HCT116 (cell line): ENCODE results near the gene ZFAND5. TPM values are rescaled to one million over a fixed set of nuclear protein-coding genes. Genes with fewer than 3 reads are reported as not detected.

Source experiments
- ATAC-seq: fragments of 200-7000 bp; cut with Tn5 transposase; 2 replicates; pipeline ENCODE4 v1.9.1; 2020; ENCODE audit warnings: mild to moderate bottlenecking, moderate library complexity
- BruUV-seq: library from RNA; stranded (reverse); fragments of 400-500 nt; replicated peaks from 2 replicates; lab custom pipeline; 2021; lab: Mats Ljungman, UMichigan
- CTCF ChIA-PET: fragments of 300-600 bp; sonication (Branson Sonifier 250); formaldehyde crosslinking; loops from one replicate; lab custom pipeline; 2021; ENCODE audit warnings: antibody characterized with exemption; lab: Charles Lee
- POLR2A ChIA-PET: fragments of 300-600, 350-600 bp; sonication (Branson Sonifier 250); formaldehyde crosslinking; loops from one replicate; lab custom pipeline; 2021; ENCODE audit warnings: antibody characterized with exemption; lab: Charles Lee
- RAD21 ChIA-PET, 2 experiments: fragments of 300-600 bp; sonication (Branson Sonifier 250); formaldehyde crosslinking; loops; one replicate each; lab custom pipeline; 2023; ENCODE audit warnings: low total read pairs in 2 of 2; ENCODE audit not compliant: uncharacterized antibody in 2 of 2, unreplicated experiment in 2 of 2, low non-redundant PET in 1 of 2; lab: Charles Lee
- DNase-seq: peaks from one replicate; pipeline ENCODE4 v3.0.0-alpha.2; 2010; ENCODE audit warnings: low read depth, low spot score
- H2AFZ ChIP-seq: fragments of 200-600 bp; shearing (Covaris generic), sonication (generic); 2 replicates; pipeline ENCODE4 v1.6.1; 2017; ENCODE audit warnings: low read depth, mixed run types, mixed read lengths, antibody characterized with exemption, low read length; ENCODE audit not compliant: poor library complexity, severe bottlenecking
- H3K27ac ChIP-seq: 2 replicates; pipeline ENCODE4 v1.5.1; 2012; ENCODE audit warnings: low read depth, low read length
- H3K27me3 ChIP-seq: fragments of 200-600 bp; sonication (generic); 2 replicates; pipeline ENCODE4 v1.6.1; 2016; ENCODE audit warnings: mixed run types, low read length, mixed read lengths; ENCODE audit not compliant: insufficient read depth
- H3K36me3 ChIP-seq, 2 experiments: fragments of 200-500 bp in 1 of 2; fragments of 200-600 bp in 1 of 2; sonication (Bioruptor generic) in 1 of 2; sonication (generic) in 1 of 2; 2 replicates each; pipeline versions ENCODE4 v1.5.1 to v1.6.1; 2014 to 2016; ENCODE audit warnings: low read length in 2 of 2, inconsistent platforms in 1 of 2, mixed read lengths in 1 of 2, mixed run types in 1 of 2; ENCODE audit not compliant: insufficient read depth in 2 of 2, control insufficient read depth in 1 of 2
- H3K4me1 ChIP-seq, 2 experiments: fragments of 200-600 bp in 1 of 2; sonication (generic) in 1 of 2; 2 replicates each; pipeline versions ENCODE4 v1.5.1 to v1.6.1; 2012 to 2017; ENCODE audit warnings: low read length in 2 of 2, inconsistent platforms in 1 of 2, mild to moderate bottlenecking in 1 of 2, mixed read lengths in 1 of 2, mixed run types in 1 of 2, moderate library complexity in 1 of 2; ENCODE audit not compliant: insufficient read depth in 2 of 2, control insufficient read depth in 1 of 2
- H3K4me2 ChIP-seq: fragments of 200-600 bp; sonication (generic); 2 replicates; pipeline ENCODE4 v1.6.1; 2017; ENCODE audit warnings: mixed run types, low read length, mixed read lengths
- H3K4me3 ChIP-seq, 2 experiments: fragments of 200-600 bp in 1 of 2; sonication (generic) in 1 of 2; replicated peaks in 1 of 2; 2 replicates each; pipeline ENCODE4 v1.5.1; 2011 to 2016; ENCODE audit warnings: low read length in 2 of 2, control low read depth in 1 of 2, low read depth in 1 of 2, mild to moderate bottlenecking in 1 of 2, mixed read lengths in 1 of 2, mixed run types in 1 of 2
- H3K79me2 ChIP-seq: fragments of 200-600 bp; sonication (generic); 2 replicates; pipeline ENCODE4 v1.6.1; 2017; ENCODE audit warnings: mild to moderate bottlenecking, mixed run types, low read length, moderate library complexity, mixed read lengths; ENCODE audit not compliant: insufficient read depth
- H3K9ac ChIP-seq: fragments of 200-600 bp; sonication (generic); 2 replicates; pipeline ENCODE4 v1.6.1; 2016; ENCODE audit warnings: low read length, mixed read lengths
- H3K9me2 ChIP-seq: fragments of 200-600 bp; sonication (generic), shearing (Covaris generic); 2 replicates; pipeline ENCODE4 v1.6.1; 2017; ENCODE audit warnings: mixed run types, mild to moderate bottlenecking, moderate library complexity; ENCODE audit not compliant: insufficient read depth
- H3K9me3 ChIP-seq, 2 experiments: fragments of 200-500 bp in 1 of 2; fragments of 200-600 bp in 1 of 2; sonication (Bioruptor generic) in 1 of 2; sonication (generic) in 1 of 2; 2 replicates each; pipeline ENCODE4 v1.6.1; 2014 to 2017; ENCODE audit warnings: low read length in 2 of 2, mixed read lengths in 2 of 2, inconsistent platforms in 1 of 2, low read depth in 1 of 2, mild to moderate bottlenecking in 1 of 2, mixed run types in 1 of 2, moderate library complexity in 1 of 2; ENCODE audit not compliant: control insufficient read depth in 1 of 2, insufficient read depth in 1 of 2
- H4K20me1 ChIP-seq: fragments of 200-600 bp; sonication (generic), shearing (Covaris generic); 2 replicates; pipeline ENCODE4 v1.6.1; 2017; ENCODE audit warnings: mixed run types, mild to moderate bottlenecking, moderate library complexity; ENCODE audit not compliant: insufficient read depth
- CBX3 ChIP-seq: IDR thresholded peaks from 2 replicates; pipeline ENCODE4 v1.6.1; 2012; ENCODE audit warnings: low read depth
- CEBPB ChIP-seq: IDR thresholded peaks from 2 replicates; pipeline ENCODE4 v1.6.1; 2012; ENCODE audit warnings: low read depth
- ELF1 ChIP-seq: IDR thresholded peaks from 2 replicates; pipeline ENCODE4 v1.6.1; 2012; ENCODE audit warnings: low read depth, borderline replicate concordance
- EZH2phosphoT487 ChIP-seq: fragments of 200-600 bp; IDR thresholded peaks from 2 replicates; pipeline ENCODE4 v1.6.1; 2018; ENCODE audit warnings: antibody characterized with exemption, borderline replicate concordance
- FOSL1 ChIP-seq: IDR thresholded peaks from 2 replicates; pipeline ENCODE4 v1.6.1; 2012; ENCODE audit warnings: low read depth
- JUND ChIP-seq: IDR thresholded peaks from 2 replicates; pipeline ENCODE4 v1.6.1; 2012
- POLR2AphosphoS5 ChIP-seq: IDR thresholded peaks from 2 replicates; pipeline ENCODE4 v1.6.1; 2011; ENCODE audit warnings: mild to moderate bottlenecking, low read depth, low read length, moderate library complexity
- RAD21 ChIP-seq: IDR thresholded peaks from 2 replicates; pipeline ENCODE4 v1.6.1; 2012; ENCODE audit warnings: low read depth, mild to moderate bottlenecking
- SP1 ChIP-seq: IDR thresholded peaks from 2 replicates; pipeline ENCODE4 v1.6.1; 2012; ENCODE audit warnings: low read depth
- SRF ChIP-seq: IDR thresholded peaks from 2 replicates; pipeline ENCODE4 v1.6.1; 2012; ENCODE audit warnings: low read depth
- TCF7L2 ChIP-seq: IDR thresholded peaks from 2 replicates; pipeline ENCODE4 v1.7.0; 2011; ENCODE audit warnings: borderline replicate concordance, inconsistent platforms; ENCODE audit not compliant: insufficient read depth, insufficient read length; ENCODE audit errors: extremely low read depth
- YY1 ChIP-seq: IDR thresholded peaks from 2 replicates; pipeline ENCODE4 v1.6.1; 2011; ENCODE audit warnings: low read length, low read depth, moderate library complexity, mild to moderate bottlenecking; ENCODE audit not compliant: insufficient replicate concordance; ENCODE audit errors: extremely low read depth
- ZFX ChIP-seq: fragments of 450-650 bp; IDR thresholded peaks from 2 replicates; pipeline ENCODE4 v1.6.1; 2017
- ZNF274 ChIP-seq: fragments of 200-500 bp; sonication (Bioruptor generic); IDR thresholded peaks from 2 replicates; pipeline ENCODE4 v1.6.1; 2014; ENCODE audit warnings: mild to moderate bottlenecking, low read depth, low read length, inconsistent platforms
- intact Hi-C: fragments of 100-400 bp; cut with micrococcal nuclease; formaldehyde crosslinking; loops from 2 replicates; pipeline ENCODE4 v1.10.0; 2022
- total RNA-seq: library from RNA; stranded (reverse); gene quantifications from one replicate; pipeline ENCODE4 v1.2.1, GENCODE V29; 2021; ENCODE audit not compliant: unreplicated experiment
- TF ChIP-seq, protein P1 (sequence below): IDR thresholded peaks from 2 replicates; pipeline ENCODE4 v1.6.1; 2011; ENCODE audit warnings: mild to moderate bottlenecking, low read length, moderate library complexity; ENCODE audit not compliant: insufficient replicate concordance; ENCODE audit errors: extremely low read depth
- TF ChIP-seq, protein P2 (sequence below): IDR thresholded peaks from 2 replicates; pipeline ENCODE4 v1.6.1; 2012
- TF ChIP-seq, protein P3 (sequence below): IDR thresholded peaks from 2 replicates; pipeline ENCODE4 v1.6.1; 2012; ENCODE audit warnings: low read depth
- TF ChIP-seq, protein P4 (sequence below), 3 experiments: fragments of 200-600 bp in 1 of 3; sonication (generic) in 1 of 3; IDR thresholded peaks in 2 of 3; conservative IDR thresholded peaks in 1 of 3; 2 replicates each; pipeline ENCODE4 v1.5.1; 2012 to 2017; ENCODE audit warnings: low read depth in 2 of 3, low read length in 2 of 3, antibody characterized with exemption in 1 of 3, borderline replicate concordance in 1 of 3, control low read depth in 1 of 3, mild to moderate bottlenecking in 1 of 3, mixed read lengths in 1 of 3, mixed run types in 1 of 3, moderate library complexity in 1 of 3; ENCODE audit not compliant: insufficient read depth in 1 of 3

The ZFAND5 gene
- total RNA-seq, 1 experiment from 2014 or later, result 128 TPM

DNA sequence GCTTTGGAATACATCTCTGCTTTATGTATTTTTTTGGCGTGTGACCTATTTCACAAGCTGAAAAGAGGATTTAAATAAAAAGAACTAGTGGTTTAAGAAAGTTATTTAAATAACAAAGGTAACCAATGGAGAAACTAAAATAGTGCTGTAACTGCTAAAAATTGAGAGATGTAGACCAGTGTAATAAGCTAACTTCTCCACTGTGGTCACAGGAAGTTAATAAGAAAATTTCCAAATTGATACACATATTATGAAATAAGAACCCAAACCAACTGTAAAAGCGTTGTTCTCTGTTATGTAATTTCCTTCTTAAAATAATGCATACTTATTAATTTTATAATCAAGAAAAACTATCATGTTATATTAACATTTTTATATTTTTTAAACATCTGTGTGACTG is 29.1 kb upstream of the ZFAND5 start:
- Histone ChIP-seq H3K27me3 (no peaks in the 10 kb centered on the region), H3K4me2 (no peak overlapping the region), H3K27ac (no peak overlapping the region), H4K20me1 (no peaks in the 10 kb centered on the region), H3K4me1 (peaks cover 7 to 9% of the 10 kb centered on the region in 2 experiments; a peak in 2 of 4 replicates), H3K9me3 (no peaks in the 10 kb centered on the region), H3K79me2 (no peaks in the 10 kb centered on the region), H3K9ac (no peak overlapping the region), H2AFZ (no peak overlapping the region), H3K36me3 (no peaks in the 10 kb centered on the region), H3K9me2 (no peaks in the 10 kb centered on the region), H3K4me3 (no peak overlapping the region)
- no peak for ATAC-seq
- POLR2A ChIA-PET, result no interaction called here
- no peak for TF ChIP-seq CBX3
- TF ChIP-seq JUND, result no peak
- TF ChIP-seq, protein P1, sequence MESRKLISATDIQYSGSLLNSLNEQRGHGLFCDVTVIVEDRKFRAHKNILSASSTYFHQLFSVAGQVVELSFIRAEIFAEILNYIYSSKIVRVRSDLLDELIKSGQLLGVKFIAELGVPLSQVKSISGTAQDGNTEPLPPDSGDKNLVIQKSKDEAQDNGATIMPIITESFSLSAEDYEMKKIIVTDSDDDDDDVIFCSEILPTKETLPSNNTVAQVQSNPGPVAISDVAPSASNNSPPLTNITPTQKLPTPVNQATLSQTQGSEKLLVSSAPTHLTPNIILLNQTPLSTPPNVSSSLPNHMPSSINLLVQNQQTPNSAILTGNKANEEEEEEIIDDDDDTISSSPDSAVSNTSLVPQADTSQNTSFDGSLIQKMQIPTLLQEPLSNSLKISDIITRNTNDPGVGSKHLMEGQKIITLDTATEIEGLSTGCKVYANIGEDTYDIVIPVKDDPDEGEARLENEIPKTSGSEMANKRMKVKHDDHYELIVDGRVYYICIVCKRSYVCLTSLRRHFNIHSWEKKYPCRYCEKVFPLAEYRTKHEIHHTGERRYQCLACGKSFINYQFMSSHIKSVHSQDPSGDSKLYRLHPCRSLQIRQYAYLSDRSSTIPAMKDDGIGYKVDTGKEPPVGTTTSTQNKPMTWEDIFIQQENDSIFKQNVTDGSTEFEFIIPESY, result no peak
- TF ChIP-seq SRF, result no peak
- TF ChIP-seq POLR2AphosphoS5, result no peak
- no peak for TF ChIP-seq ZFX
- no peak for TF ChIP-seq RAD21
- TF ChIP-seq, protein P2, sequence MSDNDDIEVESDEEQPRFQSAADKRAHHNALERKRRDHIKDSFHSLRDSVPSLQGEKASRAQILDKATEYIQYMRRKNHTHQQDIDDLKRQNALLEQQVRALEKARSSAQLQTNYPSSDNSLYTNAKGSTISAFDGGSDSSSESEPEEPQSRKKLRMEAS, result no peak
- no peak for TF ChIP-seq EZH2phosphoT487
- no peak for TF ChIP-seq ELF1
- no peak for TF ChIP-seq SP1
- TF ChIP-seq CEBPB, result no peak
- TF ChIP-seq ZNF274, result no peak
- no peak for TF ChIP-seq TCF7L2
- TF ChIP-seq, protein P3, sequence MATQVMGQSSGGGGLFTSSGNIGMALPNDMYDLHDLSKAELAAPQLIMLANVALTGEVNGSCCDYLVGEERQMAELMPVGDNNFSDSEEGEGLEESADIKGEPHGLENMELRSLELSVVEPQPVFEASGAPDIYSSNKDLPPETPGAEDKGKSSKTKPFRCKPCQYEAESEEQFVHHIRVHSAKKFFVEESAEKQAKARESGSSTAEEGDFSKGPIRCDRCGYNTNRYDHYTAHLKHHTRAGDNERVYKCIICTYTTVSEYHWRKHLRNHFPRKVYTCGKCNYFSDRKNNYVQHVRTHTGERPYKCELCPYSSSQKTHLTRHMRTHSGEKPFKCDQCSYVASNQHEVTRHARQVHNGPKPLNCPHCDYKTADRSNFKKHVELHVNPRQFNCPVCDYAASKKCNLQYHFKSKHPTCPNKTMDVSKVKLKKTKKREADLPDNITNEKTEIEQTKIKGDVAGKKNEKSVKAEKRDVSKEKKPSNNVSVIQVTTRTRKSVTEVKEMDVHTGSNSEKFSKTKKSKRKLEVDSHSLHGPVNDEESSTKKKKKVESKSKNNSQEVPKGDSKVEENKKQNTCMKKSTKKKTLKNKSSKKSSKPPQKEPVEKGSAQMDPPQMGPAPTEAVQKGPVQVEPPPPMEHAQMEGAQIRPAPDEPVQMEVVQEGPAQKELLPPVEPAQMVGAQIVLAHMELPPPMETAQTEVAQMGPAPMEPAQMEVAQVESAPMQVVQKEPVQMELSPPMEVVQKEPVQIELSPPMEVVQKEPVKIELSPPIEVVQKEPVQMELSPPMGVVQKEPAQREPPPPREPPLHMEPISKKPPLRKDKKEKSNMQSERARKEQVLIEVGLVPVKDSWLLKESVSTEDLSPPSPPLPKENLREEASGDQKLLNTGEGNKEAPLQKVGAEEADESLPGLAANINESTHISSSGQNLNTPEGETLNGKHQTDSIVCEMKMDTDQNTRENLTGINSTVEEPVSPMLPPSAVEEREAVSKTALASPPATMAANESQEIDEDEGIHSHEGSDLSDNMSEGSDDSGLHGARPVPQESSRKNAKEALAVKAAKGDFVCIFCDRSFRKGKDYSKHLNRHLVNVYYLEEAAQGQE, result no peak
- no peak for TF ChIP-seq FOSL1
- no peak for TF ChIP-seq YY1
- TF ChIP-seq, protein P4, sequence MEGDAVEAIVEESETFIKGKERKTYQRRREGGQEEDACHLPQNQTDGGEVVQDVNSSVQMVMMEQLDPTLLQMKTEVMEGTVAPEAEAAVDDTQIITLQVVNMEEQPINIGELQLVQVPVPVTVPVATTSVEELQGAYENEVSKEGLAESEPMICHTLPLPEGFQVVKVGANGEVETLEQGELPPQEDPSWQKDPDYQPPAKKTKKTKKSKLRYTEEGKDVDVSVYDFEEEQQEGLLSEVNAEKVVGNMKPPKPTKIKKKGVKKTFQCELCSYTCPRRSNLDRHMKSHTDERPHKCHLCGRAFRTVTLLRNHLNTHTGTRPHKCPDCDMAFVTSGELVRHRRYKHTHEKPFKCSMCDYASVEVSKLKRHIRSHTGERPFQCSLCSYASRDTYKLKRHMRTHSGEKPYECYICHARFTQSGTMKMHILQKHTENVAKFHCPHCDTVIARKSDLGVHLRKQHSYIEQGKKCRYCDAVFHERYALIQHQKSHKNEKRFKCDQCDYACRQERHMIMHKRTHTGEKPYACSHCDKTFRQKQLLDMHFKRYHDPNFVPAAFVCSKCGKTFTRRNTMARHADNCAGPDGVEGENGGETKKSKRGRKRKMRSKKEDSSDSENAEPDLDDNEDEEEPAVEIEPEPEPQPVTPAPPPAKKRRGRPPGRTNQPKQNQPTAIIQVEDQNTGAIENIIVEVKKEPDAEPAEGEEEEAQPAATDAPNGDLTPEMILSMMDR (IDR thresholded peaks at IDR 0.05 in 2 of 3, conservative IDR thresholded peaks at IDR 0.05 in 1 of 3; ENCODE audit: borderline replicate concordance in 1 of 3, insufficient read depth in 1 of 3, low read depth in 2 of 3, low read length in 2 of 3), result no peak
- BruUV-seq, result no TSS peak
- CTCF ChIA-PET, result no interaction called here
- RAD21 ChIA-PET, result no interaction called here
- intact Hi-C loops, result no loop called here
- no peak for DNase-seq
